ENCODE measurements around the gene CFAP100.

CFAP100 gene

DNA sequence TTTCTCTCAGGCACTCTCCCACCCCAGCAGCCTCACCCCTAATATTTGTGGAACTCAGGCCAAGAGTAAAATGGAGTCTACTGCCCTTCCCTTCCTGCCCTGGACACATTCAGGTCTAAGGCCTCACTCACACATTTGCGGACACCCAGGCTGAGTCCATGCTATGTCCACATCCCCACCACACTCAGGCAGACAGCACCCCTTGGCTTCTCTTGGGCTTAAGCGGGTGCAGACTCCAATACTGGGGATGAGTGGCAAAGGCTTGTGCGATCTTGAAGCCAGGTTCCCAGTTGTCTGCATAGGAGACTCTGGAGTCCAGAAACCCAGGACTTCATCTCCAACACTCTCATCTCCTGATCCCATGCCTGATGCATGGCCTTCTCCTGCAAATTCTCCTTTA is 17.5 kb upstream of the CFAP100 start:
- no peak for DNase-seq

DNA sequence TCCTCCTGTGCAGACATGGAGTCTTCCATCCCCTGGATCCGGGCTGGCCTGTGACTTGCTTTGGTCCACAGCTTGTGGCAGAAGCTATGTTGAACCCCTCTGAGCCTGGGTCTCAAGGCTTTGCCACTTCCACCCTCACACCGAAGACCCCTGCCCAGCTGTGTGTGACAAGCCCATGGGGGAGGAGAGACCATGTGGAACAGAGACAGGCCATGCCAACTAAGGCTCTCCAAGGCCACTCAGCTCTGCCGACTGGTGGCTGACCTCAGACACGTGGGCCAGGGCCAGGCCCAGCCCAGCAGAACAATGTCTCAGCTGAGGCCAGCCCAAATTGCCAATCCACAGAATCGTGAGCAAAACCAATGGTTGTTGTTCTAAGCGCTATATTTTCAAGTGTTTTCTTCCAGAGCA is 16.4 kb upstream of the CFAP100 start:
- no peak for DNase-seq

DNA sequence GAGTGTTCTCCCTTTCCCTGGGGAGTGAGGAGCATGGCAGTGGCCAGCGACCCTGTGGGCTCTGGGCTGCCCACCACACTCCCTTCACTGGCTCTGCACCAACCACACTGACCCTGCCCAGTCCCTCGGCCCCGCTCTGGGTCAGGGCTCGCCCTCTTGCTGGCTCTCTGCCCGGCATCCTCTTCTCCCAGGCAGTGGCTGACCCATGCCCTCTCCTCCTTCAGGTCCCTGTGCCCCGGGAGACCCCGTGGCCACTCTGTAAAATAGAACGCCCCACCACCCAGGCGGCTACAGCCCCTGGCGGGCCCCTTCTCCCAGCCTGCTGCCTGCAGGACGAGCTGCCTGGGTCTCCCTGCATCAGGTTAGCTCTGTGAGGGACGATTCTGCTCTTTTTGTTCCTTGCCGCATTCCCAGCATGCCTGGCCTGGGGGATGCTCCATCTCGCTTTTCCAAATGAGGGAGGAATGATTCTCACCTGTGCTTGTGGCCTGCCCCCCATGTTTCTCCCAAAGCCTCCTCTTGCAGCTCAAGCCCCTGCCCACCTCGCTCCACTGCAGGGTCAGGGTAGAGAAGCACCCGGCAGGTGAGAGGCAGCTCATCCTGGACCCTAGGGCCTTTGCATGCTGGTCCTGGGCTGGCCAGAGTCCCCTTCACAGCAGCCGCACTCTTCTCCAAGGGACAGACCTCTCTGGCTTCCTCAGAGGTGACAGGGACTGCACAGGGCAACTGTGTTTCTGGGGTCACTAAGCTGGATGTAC is 14.5 kb upstream of the CFAP100 start:
- no peak for DNase-seq

DNA sequence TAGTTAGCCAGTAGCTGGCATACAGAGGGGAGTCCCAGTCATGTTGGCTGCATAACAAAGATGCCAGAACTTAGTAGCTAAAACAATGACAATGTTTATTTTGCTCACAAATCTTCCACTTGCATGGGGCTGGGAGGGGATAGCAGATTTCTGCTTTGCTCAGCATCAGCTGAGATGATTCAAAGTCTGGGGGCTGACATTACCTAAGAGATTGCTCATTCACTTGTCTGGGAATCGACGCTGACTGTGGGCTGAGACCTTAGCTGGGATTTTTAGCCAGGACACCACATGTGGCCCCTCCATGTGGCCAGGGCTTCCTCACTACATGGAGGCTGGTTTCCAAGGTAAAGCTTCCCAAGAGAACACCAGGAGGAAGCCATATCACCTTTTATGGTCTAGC is 12.7 kb upstream of the CFAP100 start:
- no peak for DNase-seq

DNA sequence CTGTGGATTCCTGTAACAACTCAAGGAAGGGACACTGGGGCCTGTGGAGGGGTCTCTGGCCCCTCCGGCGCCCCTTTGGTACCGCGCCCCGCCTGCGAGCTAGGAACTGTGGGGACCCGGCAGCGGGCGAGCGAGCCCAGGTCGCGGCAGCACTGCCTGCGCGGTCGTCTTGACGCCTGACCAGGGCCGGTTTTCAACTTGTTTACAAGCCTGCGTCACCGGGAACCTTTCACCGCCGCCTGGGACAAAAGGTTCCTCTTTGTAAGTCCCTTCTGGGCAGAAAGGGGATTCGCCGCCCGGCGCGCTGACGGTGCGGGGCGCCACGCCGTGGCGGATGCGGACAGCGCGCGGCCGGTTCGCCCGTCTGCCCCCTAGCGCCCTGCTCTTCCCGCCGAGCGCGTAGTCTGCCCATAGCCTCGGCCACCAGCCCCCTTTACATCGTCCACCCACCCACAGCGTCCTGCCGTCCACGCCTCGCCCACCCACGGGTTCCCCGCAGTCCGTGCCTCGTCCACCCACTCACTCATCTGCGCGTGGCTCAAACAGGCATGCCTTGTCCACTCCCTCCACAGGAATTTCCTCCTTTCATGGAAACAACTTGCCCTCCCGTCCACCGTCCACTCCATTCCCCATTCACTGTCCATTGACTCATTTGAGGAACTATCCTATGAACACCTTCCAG is 5.5 kb upstream of the CFAP100 start:
- DNase-seq, result peak in 1 of 2 experiments; percentile 9

DNA sequence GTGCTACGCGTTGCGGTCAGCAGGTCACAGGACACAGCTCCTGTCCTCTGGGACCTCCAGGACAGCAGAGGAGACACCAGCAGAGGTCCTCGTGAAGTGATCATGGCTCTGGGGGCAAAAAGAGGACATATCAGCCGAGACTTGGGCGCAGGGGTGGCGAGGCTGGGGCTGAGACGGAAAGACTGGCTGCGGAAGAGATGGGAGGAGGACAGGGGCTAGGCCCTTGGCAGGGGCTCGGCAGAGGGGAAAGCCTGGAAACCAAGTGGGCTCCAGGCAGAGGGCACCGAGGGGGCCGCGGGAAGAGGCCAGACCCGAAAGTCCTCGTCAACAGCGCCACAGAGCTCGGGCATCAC is 4.9 kb upstream of the CFAP100 start:
- no peak for DNase-seq

DNA sequence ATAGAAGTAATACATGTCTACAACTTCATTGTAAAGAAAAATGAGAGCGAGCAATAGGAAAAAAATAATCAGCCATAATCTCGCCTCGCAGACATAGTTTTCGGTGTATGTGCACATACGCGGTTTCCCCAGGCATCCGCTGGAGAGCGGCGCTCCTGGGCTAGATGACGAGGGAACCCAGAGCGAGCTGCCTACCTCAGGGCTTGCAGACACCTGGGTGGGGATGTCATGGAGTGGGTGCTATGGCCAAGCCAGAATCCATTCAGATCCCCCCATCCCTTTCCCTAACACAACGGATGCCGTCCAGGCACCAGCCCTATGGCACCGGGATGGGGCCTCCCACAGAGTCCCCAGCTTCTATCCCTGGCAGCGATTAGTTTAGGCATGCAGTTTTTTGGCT is 4.5 kb upstream of the CFAP100 start:
- DNase-seq, result no peak

DNA sequence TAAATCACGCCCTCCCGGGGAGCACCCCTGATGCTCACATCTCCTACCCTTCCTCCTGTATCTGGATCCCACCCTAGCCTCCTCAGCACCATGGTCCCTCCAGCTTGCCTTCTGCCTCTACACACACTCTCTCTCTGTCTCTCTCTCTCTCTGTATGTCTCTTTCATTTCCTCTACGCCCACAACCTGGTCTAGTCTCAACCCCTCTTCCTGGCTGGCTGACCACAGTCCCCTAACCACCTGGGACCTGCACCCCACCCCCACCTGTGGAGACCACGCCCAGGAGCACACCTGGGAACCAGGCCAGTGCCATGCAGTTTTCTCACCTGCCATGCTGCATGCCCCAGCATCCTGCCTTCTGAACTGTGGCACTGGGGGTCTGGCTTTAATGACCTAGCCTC is 4.0 kb upstream of the CFAP100 start:
- no peak for DNase-seq

DNA sequence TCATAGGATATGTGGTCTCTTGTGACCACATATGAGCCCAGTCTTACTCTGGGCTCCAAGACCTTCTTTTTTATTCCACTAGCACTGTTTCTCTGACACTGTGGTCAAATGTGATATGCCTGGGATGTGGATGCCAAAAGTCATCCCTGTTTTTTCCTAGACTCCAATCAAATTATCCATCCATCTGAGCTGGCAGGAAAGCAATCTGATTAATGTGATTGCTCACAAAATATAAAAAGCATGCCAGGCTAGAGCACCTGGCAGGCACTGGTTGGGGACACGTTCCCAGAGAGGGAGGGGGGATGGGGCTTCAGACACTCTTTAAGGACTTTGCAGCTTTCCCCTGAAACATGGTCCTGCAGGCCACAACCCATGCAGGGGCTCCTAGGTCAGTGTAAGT is 3.1 kb upstream of the CFAP100 start:
- DNase-seq, result no peak

DNA sequence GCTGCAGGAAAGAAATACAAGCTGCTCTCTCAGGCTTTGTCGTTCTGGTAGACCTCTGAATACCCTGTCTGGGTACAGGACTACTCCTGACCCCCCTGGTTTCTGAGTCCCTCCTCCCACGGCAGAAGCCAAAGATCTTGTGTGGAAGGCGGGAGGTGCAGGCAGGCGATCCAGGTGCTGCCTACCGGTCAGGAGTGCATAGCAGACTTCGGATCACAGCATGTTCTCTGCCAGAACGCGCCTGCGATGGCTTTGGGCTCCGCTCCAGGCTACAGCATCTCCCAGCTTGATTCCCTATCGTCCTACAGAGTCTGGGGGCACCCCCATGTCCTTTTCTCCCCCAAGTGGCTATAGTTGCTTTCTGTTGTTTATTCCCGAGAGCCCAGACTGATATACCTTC is 2.5 kb upstream of the CFAP100 start:
- no peak for DNase-seq

DNA sequence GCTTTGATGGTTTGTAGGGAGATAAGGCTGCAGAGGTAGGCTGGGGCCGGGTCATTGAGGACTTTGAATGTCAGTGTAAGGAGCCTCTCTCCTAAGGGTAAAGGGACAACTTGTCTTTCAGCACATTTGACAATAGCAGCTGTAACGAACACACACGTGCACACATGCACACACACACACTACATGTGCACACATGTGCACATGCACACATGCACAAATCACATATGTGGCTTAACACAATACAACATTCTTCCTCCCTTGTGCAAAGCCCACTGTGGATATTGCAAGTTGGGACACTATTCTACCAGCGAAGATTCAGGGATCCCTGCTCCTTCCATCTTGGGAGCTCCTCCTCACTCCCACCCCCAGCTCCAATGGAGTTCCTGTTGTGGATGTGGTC is 1.1 kb upstream of the CFAP100 start:
- no peak for DNase-seq

DNA sequence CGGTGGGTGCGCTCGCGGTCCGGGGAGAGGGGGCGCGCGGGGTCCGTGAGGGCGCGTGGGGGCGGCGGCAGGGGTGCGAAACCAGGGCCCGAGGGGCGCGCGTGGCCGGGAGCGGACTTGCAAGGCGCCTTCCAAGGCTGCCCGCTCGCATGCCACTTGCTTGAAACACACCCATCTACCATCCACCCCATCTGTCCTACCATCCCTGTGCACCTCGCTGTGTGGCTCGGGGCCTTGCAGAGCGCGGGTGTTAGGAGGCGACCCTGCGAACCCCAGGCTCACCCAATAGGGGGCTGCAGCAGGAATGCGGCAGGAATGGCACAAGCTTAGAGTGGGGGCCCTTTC is 240 bp downstream of the CFAP100 start:
- DNase-seq, result no peak

DNA sequence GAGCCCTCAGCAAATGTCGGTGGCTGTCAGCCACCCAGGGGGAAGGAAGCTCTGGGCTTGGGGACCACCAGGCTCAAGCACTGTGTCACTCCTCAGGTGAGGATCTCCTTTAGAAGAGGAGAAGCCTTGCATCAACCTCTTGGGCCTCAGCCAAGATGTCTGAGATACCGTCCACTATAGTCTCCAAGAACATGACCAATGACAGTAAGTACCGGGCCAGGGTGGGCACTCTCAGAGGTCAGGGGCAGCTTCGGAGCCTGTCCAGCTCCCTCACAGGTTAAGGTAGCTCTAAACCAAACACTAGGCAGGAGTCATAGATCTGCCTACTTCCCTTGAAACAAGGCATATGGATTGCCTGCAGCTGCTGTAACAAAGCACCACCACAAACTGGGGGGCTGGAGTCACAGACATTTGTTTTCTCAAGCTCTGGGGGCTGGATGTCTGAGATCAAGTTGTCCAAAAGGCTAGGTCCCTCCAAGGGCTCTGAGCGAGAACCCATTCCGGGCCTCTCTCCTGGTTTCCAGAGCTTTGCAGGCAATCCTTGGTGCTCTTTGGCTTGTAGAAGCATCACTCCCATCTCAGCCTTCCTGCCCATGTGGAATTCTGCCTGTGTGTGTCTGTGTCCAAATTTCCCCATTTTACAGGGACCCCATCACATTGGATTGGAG is 1.3 kb downstream of the CFAP100 start:
- DNase-seq, result no peak

DNA sequence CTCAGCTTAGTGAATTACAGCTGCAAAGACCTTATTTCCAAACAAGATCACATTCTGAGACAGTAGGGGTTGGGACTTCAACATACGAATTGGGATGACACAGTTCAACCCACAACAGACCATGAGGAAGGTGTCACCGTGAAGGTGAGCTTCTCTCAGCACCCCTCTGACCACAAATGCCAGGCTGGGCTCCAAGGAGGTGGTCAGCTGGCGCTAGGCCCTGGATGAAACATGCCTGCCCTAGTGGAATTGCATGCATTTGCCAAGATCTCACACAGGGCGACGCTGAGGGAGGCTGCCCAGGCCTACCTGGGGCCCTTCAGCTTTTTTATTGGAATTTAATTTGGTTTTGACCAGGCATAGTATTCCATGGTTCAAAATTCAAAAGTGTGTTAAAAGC is 1.8 kb downstream of the CFAP100 start:
- no peak for DNase-seq

DNA sequence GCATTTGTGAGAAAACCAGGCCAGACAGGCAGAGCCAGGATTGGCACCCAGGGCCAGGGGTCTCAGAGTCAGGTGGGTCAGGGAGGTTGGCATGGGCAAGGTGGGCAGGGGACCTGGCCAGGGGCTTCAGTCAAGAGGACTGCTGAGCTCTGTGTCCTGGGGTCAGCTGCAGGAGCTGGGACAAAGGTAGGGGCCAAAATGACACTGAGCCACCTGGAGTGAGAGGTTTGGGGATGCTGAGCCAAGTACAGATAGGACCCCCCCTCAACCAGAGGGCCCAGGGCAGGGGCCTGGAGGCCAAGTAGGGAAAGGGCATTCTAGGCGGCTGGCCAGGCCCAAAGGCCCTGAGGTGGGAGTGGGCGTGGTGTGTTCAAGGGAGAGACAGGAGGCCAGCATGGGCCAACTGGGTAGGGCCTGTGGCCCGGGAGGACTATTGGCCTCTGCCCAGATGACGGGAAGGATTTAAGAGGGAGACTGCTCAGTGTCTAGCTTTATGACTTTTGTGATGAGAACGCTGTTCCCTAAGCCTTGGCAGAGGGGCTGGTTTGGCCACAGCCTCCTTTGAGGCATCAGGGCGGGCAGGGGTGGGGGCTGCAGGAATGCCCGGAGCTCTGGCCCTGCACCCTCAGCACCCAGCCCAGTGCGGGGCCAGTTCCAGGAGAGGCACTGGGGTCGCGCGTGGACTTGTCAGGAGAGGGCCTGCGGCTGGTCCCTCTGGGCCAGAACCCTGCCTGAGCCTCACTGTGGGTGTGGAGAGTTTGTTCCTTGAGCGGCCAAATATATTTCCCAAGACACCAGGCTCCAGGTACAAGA is 3.1 kb downstream of the CFAP100 start:
- DNase-seq, result no peak

DNA sequence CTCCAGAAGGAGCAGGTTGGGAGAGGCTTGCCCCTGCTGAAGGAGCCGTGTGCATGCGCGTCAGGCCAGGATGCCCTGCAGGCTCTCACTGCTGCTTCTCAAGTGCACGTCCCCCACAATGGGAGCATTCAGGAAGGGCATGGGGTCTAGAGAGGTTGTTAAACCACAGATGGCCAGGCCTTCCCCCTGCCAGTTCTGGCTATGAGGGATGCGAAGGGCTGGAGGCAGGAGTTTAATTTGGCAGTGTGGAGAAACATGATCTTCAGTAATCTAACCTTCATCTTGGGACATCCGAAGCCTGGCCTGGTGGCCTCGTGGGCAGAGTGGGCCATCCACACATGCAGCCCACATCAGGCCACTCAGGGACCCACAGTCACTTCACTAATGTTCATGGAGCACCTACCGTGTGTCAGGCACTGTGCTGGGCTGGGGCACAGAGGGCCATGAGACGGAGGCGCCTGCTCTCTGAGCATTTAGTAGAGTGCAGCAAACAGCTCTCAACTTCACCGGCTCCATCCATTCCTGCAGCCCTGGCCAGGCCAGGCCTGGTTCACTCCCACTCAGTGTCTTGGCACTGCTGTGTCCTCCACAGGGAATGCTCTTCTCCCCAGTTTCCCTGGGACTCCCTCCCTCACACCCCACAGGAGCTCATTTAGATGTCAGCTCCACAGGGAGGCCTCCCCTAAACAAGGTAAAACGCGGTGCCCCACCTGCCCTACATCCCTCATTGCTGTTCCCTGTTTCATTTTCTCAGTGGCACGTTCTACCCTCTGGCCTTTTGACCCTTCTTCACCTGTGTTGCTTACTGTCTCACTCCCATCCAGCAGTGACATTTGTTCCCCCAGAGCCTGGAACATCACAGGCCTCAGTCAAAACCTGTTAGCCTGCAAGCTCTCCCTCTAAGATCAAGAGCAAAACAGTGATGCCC is 4.0 kb downstream of the CFAP100 start:
- no peak for DNase-seq

DNA sequence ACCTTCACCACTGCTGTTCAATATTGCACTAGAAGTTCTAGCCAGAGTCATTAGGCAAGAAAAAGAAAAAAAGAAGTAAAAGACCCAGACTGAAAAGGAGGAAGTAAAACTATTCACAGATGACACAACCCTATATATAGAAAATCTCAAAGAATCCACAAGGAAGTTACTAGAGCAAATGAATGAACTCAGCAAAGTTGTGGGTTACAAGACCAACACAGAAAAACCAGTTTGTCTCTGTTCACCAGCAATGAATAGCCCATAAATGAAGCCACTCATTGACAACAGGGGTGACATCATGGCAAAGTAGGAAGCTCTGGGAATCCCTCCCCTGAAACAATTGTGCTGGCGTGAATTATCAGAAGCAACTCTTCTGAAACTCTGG is 4.6 kb downstream of the CFAP100 start:
- no peak for DNase-seq

DNA sequence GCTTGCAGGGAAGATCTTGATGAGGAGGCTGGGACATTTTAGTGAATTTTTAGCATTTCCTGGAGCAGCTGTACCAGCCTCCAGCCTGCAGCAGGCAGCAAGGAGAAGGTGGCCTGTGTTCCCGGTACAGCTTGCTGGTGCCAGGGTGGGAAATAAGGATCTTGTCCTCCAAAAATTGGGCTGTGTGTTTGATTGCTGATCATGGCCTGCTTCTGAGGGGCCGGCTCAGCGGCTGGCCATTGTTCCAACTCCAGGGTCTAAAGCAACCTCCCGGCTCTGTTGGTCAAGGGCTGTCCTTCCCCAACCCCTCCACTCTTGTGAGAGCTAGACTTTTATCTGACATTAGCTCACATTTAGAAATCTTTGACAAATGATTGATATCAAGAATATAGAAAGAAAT is 5.0 kb downstream of the CFAP100 start:
- no peak for DNase-seq

DNA sequence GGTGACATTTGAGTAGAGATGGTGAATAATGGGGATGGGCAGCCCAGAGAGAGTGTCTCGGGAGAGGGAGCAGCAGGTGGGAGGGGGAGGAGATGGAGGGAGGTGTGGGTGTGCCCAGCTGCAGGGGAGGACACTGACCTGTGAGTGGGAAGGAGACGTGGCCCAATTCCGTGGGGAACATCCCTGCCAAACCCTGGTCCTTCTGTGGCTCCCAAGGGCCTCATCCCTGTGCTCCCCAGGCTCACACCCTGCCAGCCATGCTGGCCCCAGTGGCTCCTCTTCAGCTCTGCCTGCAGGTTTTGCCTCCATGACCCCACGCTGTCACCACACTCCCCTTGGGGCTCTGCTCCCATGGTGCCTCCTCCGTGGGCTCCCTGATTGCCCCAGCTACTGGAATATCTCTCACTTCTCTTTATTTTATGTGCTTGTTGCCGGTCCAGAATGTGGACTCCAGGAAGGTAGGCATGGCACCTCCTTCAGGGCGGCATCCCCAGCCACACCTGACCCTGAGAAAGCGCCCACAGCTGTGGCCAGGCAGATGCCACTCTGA is 7.0 kb downstream of the CFAP100 start:
- DNase-seq, result no peak

DNA sequence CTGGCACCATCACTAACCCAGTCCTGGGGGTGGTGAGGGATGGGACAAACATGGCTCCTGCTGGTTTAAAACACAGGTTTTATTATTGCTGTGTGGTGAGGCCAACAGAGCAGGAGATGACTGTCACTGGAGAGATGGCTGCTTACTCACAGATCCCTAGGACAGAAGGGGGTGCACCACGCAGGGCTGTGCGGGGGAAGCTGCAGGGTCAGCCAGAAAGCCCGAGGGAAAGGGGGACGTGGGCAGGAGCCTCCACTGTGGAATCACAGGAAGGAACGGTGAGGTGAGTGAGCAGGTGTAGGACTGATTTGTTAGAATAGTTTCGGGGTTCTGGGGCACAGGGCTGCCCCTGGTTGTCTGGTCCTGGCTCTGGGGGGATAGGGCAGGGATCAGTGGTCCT is 7.5 kb downstream of the CFAP100 start:
- no peak for DNase-seq

DNA sequence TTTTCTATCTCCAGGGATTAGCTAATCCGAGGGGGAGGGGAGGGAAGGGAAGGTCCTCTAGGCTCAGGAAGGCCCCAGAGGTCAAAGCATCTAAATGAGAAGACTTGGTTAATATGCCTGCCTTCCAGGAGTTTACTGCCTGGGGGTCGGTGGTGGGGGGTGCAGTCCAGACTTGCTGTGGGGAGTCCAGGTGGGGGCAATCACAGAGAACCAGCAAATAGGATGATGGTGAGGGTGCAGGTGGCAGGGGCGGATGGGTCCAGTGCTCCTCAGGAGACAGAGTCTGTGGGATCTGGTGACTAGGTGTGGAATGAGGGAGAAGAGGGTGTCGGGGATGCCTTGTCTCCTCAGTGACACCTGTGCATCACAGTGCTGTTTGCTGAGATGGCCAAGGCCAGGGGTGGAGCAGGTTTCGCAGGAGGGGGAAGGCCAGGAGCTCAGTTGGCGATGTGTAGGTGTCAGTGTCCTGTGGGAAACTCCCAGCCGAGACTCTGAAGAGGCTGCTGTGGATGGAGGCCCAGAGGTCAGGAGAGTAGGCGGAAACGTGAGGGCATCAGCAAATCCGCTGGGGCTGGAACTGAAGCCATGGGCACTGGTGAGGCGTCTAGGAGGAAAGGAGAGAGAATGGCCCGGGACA is 8.1 kb downstream of the CFAP100 start:
- no peak for DNase-seq

Data from cerebellar nuclear complex (tissue), 1 donor.